Ovary (tissue), 10 donors: ENCODE results near the gene ZNF430. TPM values are rescaled to one million over a fixed set of nuclear protein-coding genes. Genes with fewer than 3 reads are reported as not detected.
A peak's percentile ranks its signal among the peaks of the same experiment; 100 is the strongest.
"Not testable (repeated sequence)": the region's sequence is repeated elsewhere in the genome, so short reads cannot be mapped to it uniquely, and the experiment has no call there.

ENCODE experiments used
- DNase-seq, 5 donors: peaks; one replicate each; pipeline ENCODE4 v3.0.0-alpha.2; 2019 to 2020
- H3K27ac ChIP-seq, 2 donors: fragments of 200-600 bp; one replicate each; pipeline versions ENCODE4 v1.5.1 to v1.8.0; 2019 to 2022
- H3K27me3 ChIP-seq: fragments of 200-600 bp; one replicate; pipeline ENCODE4 v1.8.0; 2022
- H3K36me3 ChIP-seq: fragments of 200-600 bp; sonication (generic); one replicate; pipeline ENCODE4 v1.5.1; 2019
- H3K4me1 ChIP-seq: one replicate; pipeline ENCODE4 v1.8.1; 2013; ENCODE audit warnings: mild to moderate bottlenecking, moderate library complexity; ENCODE audit not compliant: insufficient read depth
- H3K4me3 ChIP-seq: fragments of 200-600 bp; sonication (generic); one replicate; pipeline ENCODE4 v1.5.1; 2017
- H3K9me3 ChIP-seq, 2 donors: fragments of 200-600 bp in 1 of 2; sonication (generic) in 1 of 2; one replicate each; pipeline versions ENCODE4 v1.5.1 to v1.8.1; 2013 to 2019; ENCODE audit warnings: mild to moderate bottlenecking in 1 of 2, moderate library complexity in 1 of 2
- EP300 ChIP-seq: sonication (generic); formaldehyde crosslinking; IDR thresholded peaks from one replicate; pipeline ENCODE4 v1.6.1; 2017; ENCODE audit warnings: antibody characterized with exemption
- POLR2A ChIP-seq: fragments of 450-650 bp; IDR thresholded peaks from one replicate; pipeline ENCODE4 v1.6.1; 2017; ENCODE audit warnings: antibody characterized with exemption, mild to moderate bottlenecking, moderate library complexity
- WGBS, 3 donors: extraction: QIAGEN DNeasy Blood & Tissue Kit in 1 of 3; methylation state at CpG; one replicate each; pipeline versions ENCODE4 v1.1.5 to v1.1.7; 2013 to 2017; 5-methylcytosine and 5-hydroxymethylcytosine counted together
- intact Hi-C, 4 donors: fragments of 100-400 bp; cut with DNase I; formaldehyde crosslinking; loops; one replicate each; pipeline versions ENCODE4 v1.11.0 to v1.15.1; 2022 to 2023
- long read RNA-seq, 3 donors: library from polyadenylated mRNA in 2 of 3; unstranded in 2 of 3; transcript quantifications; one replicate each; pipeline ENCODE4 v2.0.0 and lab custom pipeline, GENCODE V29; 2021 to 2026
- polyA plus RNA-seq, 2 donors: library from polyadenylated mRNA; stranded (reverse); fragments of 200-250 nt in 1 of 2; fragments of 350-450 nt in 1 of 2; fragmentation: Illumina TruSeq in 1 of 2; extraction: RNeasy Lipid Tissue Mini Kit (QIAGEN cat#74804) in 1 of 2; gene quantifications; one replicate each; pipeline ENCODE4 v1.2.3, GENCODE V29; 2013 to 2014
- total RNA-seq, 7 donors: library from RNA; depleted of rRNA in 2 of 7; stranded (reverse); fragments of >200 nt in 2 of 7; fragmentation: NEBNext Ultra II Directional in 3 of 7; extraction: Animal tissue kit (Norgen Biotek cat#: 25700) in 3 of 7; gene quantifications; one replicate each; pipeline versions ENCODE4 v1.1.0 to v1.2.4, GENCODE V29; 2016 to 2023
- TF ChIP-seq, protein P1 (sequence below), 3 donors: fragments of 450-650 bp in 2 of 3; fragments of 200-600 bp in 1 of 3; IDR thresholded peaks; one replicate each; pipeline versions ENCODE4 v1.5.1 to v1.8.0; 2016 to 2022; ENCODE audit warnings: antibody characterized with exemption in 3 of 3, mild to moderate bottlenecking in 1 of 3
- donor health status: DM: no; HTN: no; CAD: no; lungs with moderate emphysema.
- donor health status: DM: no; HTN: no; CAD: no.
- donor health status: Bipolar disorder and iron deficiency.
- donor health status: DM: yes; HTN: yes; CAD: no.
- donor health status: DM: no; HTN: no; CAD: no.
- donor health status: DM: yes; HTN: yes; CAD: no.

The ZNF430 gene
- total RNA-seq (10 to 100 TPM in 6 of 7 donors, 1 to 10 TPM in 1; 6.5 to 33.5 (median 19.3) TPM), polyA plus RNA-seq (10 to 100 TPM in 1 of 2 donors, 1 to 10 TPM in 1; 7.8 to 10.5 TPM)
- long read RNA-seq, donor 1, transcript ZNF430-201 (5 exons, 3,923 nt), result major isoform, 25 of 44 reads
- long read RNA-seq, donor 1, partial matches to known transcripts, result 0 of 44 reads
- long read RNA-seq, donor 1, other reads (novel, unspliced or antisense), result 19 of 44 reads
- long read RNA-seq, donor 2, partial matches to known transcripts, result 0 of 8 reads
- long read RNA-seq, donor 2, other reads (novel, unspliced or antisense), result 5 of 8 reads
- long read RNA-seq, donor 3, transcript ZNF430-201 (5 exons, 3,923 nt), result major isoform, 13 of 27 reads
- long read RNA-seq, donor 3, partial matches to known transcripts, result 4 of 27 reads
- long read RNA-seq, donor 3, other reads (novel, unspliced or antisense), result 10 of 27 reads

DNA sequence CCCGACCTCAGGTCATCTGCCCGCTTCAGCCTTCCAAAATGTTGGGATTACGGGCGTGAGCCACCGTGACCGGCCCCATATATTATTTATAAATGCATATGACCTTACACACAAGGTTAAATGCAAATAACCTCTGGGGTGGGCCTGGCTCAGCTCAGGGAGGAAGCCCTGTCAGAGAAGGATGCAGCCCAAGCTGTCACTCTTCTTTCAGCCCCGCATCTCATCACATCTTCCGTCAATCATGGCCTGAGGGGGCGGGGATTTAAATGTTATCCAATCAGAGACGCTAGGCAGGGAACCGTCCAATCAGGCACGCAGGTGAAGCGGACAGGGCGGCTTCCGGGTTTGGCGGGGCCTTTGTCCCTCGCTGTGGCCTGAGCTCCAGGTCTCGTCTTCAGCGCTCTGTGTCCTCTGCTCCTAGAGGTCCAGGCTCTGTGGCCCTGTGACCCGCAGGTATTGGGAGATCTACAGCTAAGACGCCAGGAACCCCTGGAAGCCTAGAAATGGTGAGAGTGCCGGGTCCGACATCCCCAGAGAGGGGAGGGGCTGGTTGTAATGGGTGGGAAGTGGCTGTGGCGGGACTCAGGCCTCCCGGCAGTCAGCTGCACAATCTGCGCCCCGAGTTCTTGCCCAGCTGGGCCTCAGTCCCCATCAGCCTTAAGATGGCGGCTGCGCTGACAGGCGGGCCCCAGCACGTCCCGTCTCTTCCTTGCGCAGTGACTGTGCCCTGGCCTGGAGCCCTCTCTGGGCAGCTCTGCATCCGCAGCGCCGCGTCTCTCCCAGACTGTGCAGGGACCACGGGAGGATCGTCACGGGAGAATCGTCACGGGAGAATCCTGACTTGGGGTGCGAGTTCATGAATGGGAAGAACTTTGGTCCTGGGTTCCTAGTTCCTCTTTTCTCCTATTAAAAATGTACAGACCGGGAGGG is at the start of gene ZNF430:
TSS of gene ZNF430 (plus strand) at position 360 of the 930 bp plus-strand sequence. CDS start at position 504, 144 bp downstream.
- Histone ChIP-seq H3K27me3 (no peaks in the 10 kb centered on the region), H3K36me3 (no peaks in the 10 kb centered on the region), H3K27ac (peak within 1 kb of the TSS; percentile 54 to 59), H3K9me3 (no peaks in the 10 kb centered on the region), H3K4me3 (peak within 1 kb of the TSS; percentile 62), H3K4me1 (peaks cover 4% of the 10 kb centered on the region)
- intact Hi-C loops, result no loop called here
- TF ChIP-seq POLR2A, result peak; percentile 50
- TF ChIP-seq, protein P1, sequence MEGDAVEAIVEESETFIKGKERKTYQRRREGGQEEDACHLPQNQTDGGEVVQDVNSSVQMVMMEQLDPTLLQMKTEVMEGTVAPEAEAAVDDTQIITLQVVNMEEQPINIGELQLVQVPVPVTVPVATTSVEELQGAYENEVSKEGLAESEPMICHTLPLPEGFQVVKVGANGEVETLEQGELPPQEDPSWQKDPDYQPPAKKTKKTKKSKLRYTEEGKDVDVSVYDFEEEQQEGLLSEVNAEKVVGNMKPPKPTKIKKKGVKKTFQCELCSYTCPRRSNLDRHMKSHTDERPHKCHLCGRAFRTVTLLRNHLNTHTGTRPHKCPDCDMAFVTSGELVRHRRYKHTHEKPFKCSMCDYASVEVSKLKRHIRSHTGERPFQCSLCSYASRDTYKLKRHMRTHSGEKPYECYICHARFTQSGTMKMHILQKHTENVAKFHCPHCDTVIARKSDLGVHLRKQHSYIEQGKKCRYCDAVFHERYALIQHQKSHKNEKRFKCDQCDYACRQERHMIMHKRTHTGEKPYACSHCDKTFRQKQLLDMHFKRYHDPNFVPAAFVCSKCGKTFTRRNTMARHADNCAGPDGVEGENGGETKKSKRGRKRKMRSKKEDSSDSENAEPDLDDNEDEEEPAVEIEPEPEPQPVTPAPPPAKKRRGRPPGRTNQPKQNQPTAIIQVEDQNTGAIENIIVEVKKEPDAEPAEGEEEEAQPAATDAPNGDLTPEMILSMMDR (IDR thresholded peaks at IDR 0.05), result no peak
- 1 to 2% (median 1%) methylated on average over 33 to 44 of the region's 44 CpGs for WGBS, 3 donors
- DNase-seq, result peak; percentile 90 to 93 (median 92)

DNA sequence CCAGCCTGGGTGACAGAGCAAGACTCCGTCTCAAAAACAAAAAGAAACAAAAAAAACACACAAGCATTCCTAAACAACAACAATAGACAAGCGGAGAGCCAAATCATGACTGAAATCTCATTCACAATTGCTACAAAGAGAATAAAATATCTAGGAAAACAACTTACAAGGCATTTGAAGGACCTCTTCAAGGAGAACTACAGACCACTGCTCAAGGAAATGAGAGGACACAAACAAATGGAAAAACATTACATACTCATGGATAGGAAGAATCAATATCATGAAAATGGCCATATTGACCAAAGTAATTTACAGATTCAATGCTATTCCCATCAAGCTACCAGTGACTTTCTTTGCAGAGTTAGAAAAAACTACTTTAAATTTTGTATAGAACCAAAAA is 27.7 kb upstream of the ZNF430 start:
- H3K27me3 ChIP-seq, H3K36me3 ChIP-seq, H3K4me3 ChIP-seq, H3K27ac ChIP-seq, H3K9me3 ChIP-seq, intact Hi-C loops, DNase-seq, H3K4me1 ChIP-seq: not testable (repeated sequence)
- WGBS, 3 donors, result 91 to 99% (median 98%) methylated on average over 2 of the region's 2 CpGs

DNA sequence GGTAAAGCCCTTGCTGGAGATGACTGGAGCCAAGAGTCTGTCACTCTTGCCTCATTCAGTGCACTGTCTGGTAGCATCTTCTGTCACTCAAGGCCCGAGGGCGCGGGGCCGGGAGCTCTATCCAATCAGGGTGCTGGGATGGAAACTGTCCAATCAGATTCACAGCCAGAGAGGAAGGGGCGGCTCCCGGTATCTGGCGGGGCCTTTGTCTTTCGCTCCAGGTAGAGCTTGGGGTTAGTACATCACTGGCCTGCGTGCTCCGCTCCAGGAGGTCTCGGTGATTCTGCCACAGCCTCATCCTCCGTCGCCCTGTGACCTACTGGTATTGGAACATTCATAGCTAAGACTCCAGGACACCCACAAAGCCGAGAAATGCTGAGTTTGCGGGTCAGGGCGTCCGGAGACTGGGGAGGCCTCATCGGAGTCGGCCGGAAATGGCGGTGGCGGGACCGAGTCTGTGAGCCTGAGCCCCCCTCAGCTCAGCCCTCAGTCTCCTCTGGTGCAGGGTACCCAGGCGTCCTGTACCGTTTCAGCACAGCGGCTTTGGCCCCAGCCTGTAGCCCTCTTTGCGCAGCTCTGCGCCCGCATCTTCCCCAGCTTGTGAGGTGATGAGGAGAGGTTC is 20.6 kb upstream of the ZNF430 start:
- DNase-seq, result peak; percentile 80 to 89 (median 87)
- TF ChIP-seq, protein P1 (IDR thresholded peaks at IDR 0.05), result no peak
- no peak for TF ChIP-seq EP300
- no peak for TF ChIP-seq POLR2A
- 2 to 8% (median 3%) methylated on average over 28 to 29 of the region's 29 CpGs for WGBS, 3 donors
- H3K27me3 ChIP-seq, result no peaks in the 10 kb centered on the region
- intact Hi-C loops, result no loop called here
- no peaks in the 10 kb centered on the region for H3K36me3 ChIP-seq
- no peak overlapping the region for H3K27ac ChIP-seq
- no peaks in the 10 kb centered on the region for H3K9me3 ChIP-seq
- H3K4me3 ChIP-seq, result peak overlapping the region; percentile 27
- H3K4me1 ChIP-seq, result no peaks in the 10 kb centered on the region

DNA sequence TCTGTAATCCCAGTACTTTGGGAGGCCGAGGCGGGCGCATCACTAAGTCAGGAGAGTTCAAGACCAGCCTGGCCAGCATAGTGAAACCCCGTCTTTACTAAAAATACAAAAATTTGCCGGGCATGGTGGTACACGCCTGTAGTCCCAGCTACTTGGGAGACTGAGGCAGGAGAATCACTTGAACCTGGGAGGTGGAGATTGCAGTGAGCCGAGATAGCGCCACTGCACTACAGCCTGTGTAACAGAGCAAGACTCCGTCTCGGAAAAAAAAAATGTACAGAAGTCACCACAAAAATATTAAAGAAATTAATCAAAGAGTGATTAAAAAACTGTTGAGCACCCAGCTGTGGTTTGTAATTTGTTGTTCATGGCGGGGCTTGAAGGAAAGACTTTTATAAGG is 781 bp downstream of the ZNF430 start:
- H3K27me3 ChIP-seq, H3K9me3 ChIP-seq, H3K4me1 ChIP-seq, DNase-seq, H3K36me3 ChIP-seq, intact Hi-C loops: not testable (repeated sequence)
- Histone ChIP-seq H3K27ac (peak overlapping the region; percentile 54 to 59), H3K4me3 (peak overlapping the region; percentile 62)
- 2 to 3% (median 3%) methylated on average over 11 of the region's 11 CpGs for WGBS, 3 donors

DNA sequence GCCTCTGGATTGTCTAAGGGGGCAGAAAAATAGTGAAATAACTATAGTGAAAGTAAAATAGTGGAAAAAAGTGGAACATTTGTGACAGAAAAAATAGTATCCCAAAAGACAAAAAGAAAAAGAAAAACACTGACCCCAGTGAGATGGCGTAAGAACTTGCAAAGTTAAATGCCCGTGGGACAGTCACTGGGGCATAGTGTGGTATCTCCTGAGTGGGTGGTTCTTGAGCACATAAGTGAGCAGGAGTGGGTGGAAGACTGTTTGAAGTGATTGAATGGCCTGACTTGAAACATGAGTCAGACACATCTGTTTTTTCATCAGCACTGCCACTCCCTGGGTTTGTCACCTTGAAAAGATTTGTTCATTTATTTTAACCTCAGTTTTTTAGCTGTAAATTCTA is 2.5 kb downstream of the ZNF430 start:
- no peak overlapping the region for H3K27ac ChIP-seq
- 73 to 81% (median 78%) methylated on average over 2 of the region's 2 CpGs for WGBS, 3 donors
- peaks cover 5% of the 10 kb centered on the region for H3K4me1 ChIP-seq
- no peak overlapping the region for H3K4me3 ChIP-seq
- no peaks in the 10 kb centered on the region for H3K27me3 ChIP-seq
- no peak for TF ChIP-seq POLR2A
- TF ChIP-seq, protein P1 (IDR thresholded peaks at IDR 0.05), result no peak
- no peak for TF ChIP-seq EP300
- H3K36me3 ChIP-seq, result no peaks in the 10 kb centered on the region
- intact Hi-C loops, result no loop called here
- DNase-seq, result no peak
- no peaks in the 10 kb centered on the region for H3K9me3 ChIP-seq
